Endothelial cell of umbilical vein (primary cell): ENCODE data around the gene PIK3C2G.

Source experiments
- JUN ChIP-seq: IDR thresholded peaks from 2 replicates; pipeline ENCODE4 v1.6.1; 2011; ENCODE audit warnings: borderline replicate concordance, low read depth; ENCODE audit not compliant: insufficient read length, insufficient read depth
- POLR2A ChIP-seq: IDR thresholded peaks from 2 replicates; pipeline ENCODE4 v1.6.1; 2012; ENCODE audit warnings: low read depth, mild to moderate bottlenecking, control low read depth, low read length
- TF ChIP-seq, protein P1 (sequence below), 2 donors: IDR thresholded peaks; 1 replicate in 1 of 2; 2 replicates in 1 of 2; pipeline ENCODE4 v1.5.1; 2011; ENCODE audit warnings: low read length in 2 of 2, mild to moderate bottlenecking in 2 of 2, moderate library complexity in 2 of 2, control low read depth in 1 of 2, inconsistent platforms in 1 of 2, low read depth in 1 of 2; ENCODE audit not compliant: insufficient read depth in 1 of 2; ENCODE audit errors: extremely low read depth in 1 of 2

DNA sequence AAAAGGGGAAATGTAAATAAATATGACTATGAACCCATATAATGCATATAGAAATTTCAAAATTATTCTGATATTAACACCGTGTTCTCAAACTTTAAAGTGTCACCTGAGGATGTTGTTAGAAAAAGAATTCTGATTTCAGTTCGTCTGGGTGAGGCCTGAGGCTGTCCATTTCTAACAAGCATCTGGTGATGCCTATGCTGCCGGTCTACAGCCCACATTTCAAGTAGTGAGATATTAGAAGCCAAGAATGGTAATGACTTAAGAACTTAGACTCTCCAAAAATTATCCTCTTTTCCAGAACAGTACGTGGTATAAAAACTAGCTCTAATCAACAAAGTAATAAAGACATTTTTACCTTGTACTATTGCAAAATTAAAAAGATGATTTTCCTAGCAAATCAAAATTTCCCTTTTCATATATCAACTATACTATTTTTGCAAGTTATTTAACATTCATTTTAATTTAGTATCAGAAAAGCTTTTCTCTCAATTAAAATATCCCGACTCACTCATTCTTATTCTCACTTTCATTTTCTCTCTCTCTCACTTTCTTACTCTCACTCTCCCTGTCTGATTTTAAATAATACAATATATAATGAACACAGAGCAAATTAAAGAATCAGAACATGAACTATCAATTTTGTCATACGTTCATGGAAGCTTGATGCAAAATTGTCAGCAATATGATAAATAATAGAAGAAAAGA, 35.0 kb downstream of the PIK3C2G start:
- TF ChIP-seq, protein P1, sequence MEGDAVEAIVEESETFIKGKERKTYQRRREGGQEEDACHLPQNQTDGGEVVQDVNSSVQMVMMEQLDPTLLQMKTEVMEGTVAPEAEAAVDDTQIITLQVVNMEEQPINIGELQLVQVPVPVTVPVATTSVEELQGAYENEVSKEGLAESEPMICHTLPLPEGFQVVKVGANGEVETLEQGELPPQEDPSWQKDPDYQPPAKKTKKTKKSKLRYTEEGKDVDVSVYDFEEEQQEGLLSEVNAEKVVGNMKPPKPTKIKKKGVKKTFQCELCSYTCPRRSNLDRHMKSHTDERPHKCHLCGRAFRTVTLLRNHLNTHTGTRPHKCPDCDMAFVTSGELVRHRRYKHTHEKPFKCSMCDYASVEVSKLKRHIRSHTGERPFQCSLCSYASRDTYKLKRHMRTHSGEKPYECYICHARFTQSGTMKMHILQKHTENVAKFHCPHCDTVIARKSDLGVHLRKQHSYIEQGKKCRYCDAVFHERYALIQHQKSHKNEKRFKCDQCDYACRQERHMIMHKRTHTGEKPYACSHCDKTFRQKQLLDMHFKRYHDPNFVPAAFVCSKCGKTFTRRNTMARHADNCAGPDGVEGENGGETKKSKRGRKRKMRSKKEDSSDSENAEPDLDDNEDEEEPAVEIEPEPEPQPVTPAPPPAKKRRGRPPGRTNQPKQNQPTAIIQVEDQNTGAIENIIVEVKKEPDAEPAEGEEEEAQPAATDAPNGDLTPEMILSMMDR (IDR thresholded peaks at IDR 0.05; ENCODE audit: extremely low read depth in 1 of 2, insufficient read depth in 1 of 2, low read depth in 1 of 2, low read length in 2 of 2) = no peak
- TF ChIP-seq POLR2A (no peak), JUN (no peak)
